GM12801 (cell line): ENCODE results near the gene GPER1.

Source experiments
- TF ChIP-seq, protein P1 (sequence below): IDR thresholded peaks from one replicate; pipeline ENCODE4 v1.5.1; 2011; ENCODE audit warnings: control low read depth; ENCODE audit not compliant: insufficient read length; ENCODE audit errors: extremely low read depth

Gene GPER1

DNA sequence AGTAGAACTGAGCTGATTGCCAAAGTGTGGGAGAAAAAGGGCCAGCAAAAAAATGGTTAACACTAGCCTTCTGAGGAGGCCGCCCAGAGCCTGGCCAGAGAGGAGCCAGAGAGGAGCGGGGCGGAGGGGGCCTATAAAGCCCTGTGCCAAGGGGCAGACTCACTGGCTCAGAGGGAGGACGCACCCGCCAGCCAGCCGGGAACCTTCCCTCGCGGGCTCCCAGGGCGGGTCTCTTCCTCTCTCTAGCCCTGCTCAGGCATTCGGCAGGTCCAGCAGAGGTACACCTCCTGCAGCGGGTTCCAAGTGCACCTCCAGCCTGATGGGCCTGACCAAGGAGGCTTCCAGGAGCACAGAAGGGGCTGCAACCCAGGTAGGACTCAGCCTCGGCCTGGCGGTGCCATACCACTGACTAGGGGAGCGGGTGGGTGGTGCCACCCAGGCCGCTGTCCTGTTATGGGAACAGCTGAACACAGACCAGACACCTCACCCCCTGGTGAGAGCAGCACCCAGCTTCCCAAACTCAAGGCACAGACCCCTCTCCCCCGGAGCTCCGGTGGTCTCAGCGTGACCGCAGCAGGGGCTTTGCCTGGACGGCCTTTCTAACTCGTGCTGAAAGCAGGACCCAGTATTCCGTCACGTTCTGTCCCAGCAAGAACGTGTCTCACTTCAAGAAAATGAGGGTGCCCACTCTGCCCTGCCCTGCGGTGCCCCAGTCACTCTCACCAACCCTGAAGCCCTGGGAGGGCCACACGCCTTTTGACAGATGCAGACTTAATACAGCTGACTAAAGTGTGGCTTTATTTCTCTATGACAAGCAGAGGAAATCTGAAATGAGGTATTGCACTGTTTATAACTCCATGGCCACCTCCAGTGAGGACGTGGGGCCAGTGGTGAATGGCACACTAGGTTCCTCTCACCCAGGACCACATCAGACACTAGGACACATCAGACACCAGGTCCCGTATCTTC is at the start of gene GPER1:
GPER1 (plus strand) TSS at position 162 of the 969 bp plus-strand sequence. CDS start 3,616 bp downstream, outside the sequence.
- TF ChIP-seq, protein P1, sequence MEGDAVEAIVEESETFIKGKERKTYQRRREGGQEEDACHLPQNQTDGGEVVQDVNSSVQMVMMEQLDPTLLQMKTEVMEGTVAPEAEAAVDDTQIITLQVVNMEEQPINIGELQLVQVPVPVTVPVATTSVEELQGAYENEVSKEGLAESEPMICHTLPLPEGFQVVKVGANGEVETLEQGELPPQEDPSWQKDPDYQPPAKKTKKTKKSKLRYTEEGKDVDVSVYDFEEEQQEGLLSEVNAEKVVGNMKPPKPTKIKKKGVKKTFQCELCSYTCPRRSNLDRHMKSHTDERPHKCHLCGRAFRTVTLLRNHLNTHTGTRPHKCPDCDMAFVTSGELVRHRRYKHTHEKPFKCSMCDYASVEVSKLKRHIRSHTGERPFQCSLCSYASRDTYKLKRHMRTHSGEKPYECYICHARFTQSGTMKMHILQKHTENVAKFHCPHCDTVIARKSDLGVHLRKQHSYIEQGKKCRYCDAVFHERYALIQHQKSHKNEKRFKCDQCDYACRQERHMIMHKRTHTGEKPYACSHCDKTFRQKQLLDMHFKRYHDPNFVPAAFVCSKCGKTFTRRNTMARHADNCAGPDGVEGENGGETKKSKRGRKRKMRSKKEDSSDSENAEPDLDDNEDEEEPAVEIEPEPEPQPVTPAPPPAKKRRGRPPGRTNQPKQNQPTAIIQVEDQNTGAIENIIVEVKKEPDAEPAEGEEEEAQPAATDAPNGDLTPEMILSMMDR: no peak

DNA sequence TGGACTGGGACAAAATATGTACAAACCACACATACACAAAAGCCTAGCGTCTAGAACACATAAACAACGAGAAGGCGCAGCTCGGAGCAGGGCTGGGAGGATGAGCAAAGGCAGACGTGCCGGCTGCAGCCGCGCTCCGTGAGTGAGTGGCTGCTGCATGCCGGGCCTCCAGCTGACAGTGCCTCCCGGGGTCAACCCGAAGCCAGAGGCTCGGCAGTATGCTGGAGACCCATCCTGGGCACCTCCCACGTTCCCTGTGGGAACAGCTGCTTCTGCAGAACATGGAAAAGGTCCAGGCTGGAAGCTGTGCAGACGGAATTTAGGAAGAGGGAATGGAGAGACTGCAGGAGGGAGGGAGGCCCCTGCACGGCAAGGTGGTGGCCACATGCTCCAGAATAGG is 47.1 kb upstream of the GPER1 start:
- TF ChIP-seq, protein P1: no peak

DNA sequence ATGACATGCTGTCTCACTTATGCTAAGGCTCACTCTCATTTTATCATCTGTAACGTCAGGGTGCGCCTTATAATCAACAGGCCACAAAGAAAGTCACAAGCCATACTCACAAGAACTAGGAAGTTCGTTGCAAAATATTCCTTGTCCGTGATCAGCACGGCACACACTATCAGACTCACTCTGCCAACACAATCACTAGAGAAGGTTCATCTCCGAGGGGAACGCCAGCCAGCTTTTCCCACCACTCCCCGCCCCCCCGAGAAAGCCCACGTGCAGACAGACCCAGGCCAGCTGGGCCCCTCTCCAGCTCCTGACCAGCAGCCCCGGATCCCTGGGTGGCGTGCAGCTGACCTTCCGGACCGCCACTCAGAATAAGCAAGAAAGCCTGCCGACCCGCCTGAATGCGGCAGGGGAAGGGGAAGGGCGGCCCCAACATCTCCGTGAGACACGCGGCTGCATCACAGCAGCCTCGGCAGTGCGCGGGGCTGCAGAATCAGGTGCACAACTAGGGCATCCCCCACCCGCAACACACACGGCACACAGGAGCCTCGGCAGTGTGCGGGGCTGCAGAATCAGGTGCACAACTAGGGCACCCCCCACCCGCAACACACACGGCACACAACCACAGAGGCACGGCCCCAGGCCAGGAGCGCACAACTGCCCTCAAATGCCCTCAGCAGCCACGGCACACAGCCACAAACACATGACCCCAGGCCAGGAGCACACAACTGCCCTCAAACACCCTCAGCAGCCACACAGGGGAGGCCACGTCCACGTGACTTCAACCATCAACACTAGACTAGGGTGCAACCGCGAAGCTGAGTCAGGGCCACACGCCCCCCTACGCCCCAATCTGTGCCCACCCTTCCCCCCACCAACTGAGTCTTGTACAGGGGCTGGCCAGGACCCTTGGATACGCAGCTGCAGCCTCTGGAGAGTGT is 46.1 kb upstream of the GPER1 start:
- TF ChIP-seq, protein P1: no peak

DNA sequence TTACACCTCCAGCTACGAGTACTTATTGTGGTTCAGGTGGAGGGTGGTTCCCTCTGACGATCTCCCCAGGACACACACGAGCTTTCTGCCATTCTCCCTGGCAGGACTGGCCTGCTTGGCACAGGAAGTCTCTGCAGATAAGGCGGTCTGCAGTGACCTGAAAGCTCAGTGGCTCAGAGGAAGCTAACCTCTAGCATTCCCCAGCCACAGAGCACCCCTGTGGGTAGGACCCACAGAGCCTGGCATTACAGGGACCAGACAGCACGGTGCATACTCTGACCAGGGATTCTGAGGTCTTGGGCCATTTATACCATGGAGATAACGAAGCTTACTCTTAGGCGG is 45.5 kb upstream of the GPER1 start:
- TF ChIP-seq, protein P1: no peak

DNA sequence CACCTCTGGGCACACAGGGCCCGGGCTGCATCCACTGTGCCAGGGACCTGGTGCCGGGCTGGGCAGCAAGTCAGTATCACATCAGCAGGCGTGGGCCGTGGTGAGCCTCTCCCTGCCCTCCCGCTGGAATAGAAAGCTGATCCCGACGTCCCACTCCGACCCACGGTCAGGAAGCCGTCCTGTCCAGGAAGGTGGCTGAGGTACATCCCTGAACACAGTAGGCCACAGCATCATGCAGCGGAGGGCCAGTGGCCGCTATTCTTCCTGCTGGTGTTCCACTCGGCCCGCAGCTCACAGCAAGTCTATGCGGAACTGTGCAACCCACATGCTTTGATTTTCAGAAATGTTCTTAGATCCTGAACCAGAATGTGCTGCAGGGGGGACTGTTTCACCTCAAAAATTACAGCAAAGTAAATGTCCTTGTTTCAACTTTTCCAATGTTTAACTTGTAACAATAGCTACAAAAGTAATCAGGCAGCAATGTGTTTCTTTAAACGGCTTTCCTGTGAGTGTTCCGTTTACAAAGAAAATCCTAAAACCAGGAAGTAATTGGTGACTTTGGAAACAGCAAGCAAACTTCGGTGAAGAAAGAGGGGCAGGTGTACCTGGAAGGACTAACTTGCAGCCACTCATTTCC is 44.2 kb upstream of the GPER1 start:
- TF ChIP-seq, protein P1: no peak

DNA sequence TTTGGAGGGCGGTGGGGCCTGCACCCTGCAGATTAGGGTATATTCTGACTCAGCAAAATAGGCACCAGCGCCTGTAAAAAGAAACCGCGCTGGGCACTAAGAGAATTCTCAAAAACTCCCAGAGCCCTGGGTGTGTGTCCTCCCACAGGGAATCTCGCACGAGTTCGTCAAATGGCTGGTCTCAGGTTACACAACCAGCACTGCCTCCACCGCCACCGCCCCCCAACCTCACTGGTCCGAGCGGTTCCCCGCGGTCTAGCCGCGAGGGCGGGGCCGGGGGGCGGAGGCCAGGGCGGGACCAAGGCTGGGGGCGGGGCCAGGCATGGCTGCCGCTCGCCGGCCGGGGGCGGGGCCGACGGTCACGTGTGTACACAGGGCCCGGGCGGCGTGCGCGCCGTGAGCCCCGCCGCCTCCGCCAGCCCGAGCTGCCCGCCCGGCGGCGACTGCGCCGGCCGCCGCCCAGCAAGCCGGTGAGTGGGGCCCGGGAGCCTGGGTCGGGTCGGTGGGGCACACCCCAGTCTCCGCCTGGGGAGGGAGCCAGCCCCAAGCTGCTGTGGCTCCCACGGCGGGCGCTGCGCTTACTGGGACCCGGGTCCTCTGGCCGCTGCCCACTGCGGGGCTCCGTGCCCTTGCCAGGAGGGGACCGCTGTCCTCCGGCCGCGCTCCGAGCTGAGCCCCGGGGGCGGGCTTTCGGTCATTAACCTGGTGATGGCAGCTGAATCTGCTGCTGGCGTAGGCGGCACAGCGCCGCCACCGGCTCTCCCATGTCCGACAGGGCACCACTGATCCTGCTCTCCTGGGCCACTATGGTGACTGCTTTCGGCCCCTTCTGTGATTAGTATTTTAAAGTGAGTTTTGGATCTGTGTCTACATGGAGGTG is 43.5 kb upstream of the GPER1 start, which contains the start of gene GPR146:
GPR146 (plus strand) TSS at position 358 of the 880 bp plus-strand sequence. CDS start 12,970 bp downstream, outside the sequence.
- TF ChIP-seq, protein P1: no peak
